ENCODE data around the gene LRRC30.
"Not testable (repeated sequence)": the region's sequence is repeated elsewhere in the genome, so short reads cannot be mapped to it uniquely, and the experiment has no call there.

The LRRC30 gene

GRCh38 chr18:7196421-7196820, 34.5 kb upstream of the LRRC30 start:
- H3K4me3 ChIP-seq (replicated peaks; ENCODE audit: low read depth, low read length): no peak overlapping the region
- no peak for DNase-seq (ENCODE audit: extremely low read depth, insufficient read length)
- TF ChIP-seq, protein P1, sequence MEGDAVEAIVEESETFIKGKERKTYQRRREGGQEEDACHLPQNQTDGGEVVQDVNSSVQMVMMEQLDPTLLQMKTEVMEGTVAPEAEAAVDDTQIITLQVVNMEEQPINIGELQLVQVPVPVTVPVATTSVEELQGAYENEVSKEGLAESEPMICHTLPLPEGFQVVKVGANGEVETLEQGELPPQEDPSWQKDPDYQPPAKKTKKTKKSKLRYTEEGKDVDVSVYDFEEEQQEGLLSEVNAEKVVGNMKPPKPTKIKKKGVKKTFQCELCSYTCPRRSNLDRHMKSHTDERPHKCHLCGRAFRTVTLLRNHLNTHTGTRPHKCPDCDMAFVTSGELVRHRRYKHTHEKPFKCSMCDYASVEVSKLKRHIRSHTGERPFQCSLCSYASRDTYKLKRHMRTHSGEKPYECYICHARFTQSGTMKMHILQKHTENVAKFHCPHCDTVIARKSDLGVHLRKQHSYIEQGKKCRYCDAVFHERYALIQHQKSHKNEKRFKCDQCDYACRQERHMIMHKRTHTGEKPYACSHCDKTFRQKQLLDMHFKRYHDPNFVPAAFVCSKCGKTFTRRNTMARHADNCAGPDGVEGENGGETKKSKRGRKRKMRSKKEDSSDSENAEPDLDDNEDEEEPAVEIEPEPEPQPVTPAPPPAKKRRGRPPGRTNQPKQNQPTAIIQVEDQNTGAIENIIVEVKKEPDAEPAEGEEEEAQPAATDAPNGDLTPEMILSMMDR (IDR thresholded peaks at IDR 0.05; ENCODE audit: insufficient read depth, low read length, poor library complexity, severe bottlenecking): no peak
- H3K36me3 ChIP-seq (ENCODE audit: control insufficient read depth, insufficient read depth, low read length): no peaks in the 10 kb centered on the region
- H3K27me3 ChIP-seq (replicated peaks; ENCODE audit: control insufficient read depth, insufficient read depth, low read length): no peaks in the 10 kb centered on the region

- Histone ChIP-seq H3K36me3 (ENCODE audit: control insufficient read depth, insufficient read depth, low read length) (no peaks in the 10 kb centered on the region), H3K27me3 (replicated peaks; ENCODE audit: control insufficient read depth, insufficient read depth, low read length) (no peaks in the 10 kb centered on the region), H3K4me3 (replicated peaks; ENCODE audit: low read depth, low read length) (no peak overlapping the region)
- TF ChIP-seq, protein P1 (IDR thresholded peaks at IDR 0.05; ENCODE audit: insufficient read depth, low read length, poor library complexity, severe bottlenecking): no peak
- no peak for DNase-seq (ENCODE audit: extremely low read depth, insufficient read length)
Observed at GRCh38 chr18:7197854-7198253, 33.0 kb upstream of the LRRC30 start.

GRCh38 chr18:7198326-7198725, 32.6 kb upstream of the LRRC30 start:
- no peaks in the 10 kb centered on the region for H3K27me3 ChIP-seq (replicated peaks; ENCODE audit: control insufficient read depth, insufficient read depth, low read length)
- DNase-seq (ENCODE audit: extremely low read depth, insufficient read length): no peak
- H3K4me3 ChIP-seq (replicated peaks; ENCODE audit: low read depth, low read length): no peak overlapping the region
- no peaks in the 10 kb centered on the region for H3K36me3 ChIP-seq (ENCODE audit: control insufficient read depth, insufficient read depth, low read length)
- TF ChIP-seq, protein P1 (IDR thresholded peaks at IDR 0.05; ENCODE audit: insufficient read depth, low read length, poor library complexity, severe bottlenecking): no peak

DNA sequence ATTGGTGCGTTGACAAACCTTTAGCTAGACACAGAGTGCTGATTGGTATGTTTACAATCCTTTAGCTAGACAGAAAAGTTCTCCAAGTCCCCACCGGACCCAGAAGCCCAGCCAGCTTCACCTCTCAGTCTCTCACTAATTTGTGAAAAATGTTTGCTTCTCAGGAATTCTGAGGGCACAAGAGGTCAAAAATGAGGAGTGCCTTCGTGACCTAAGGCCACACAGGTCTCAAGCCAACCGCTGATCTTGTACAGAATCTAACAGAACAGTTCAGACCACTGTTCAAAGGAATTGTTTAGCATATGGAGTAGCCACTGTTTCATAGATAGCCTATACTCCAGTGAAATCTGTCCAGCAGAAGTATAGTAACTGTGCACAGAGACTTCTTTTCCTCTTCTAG, 29.8 kb upstream of the LRRC30 start:
- DNase-seq (ENCODE audit: extremely low read depth, insufficient read length): no peak
- Histone ChIP-seq H3K27me3 (replicated peaks; ENCODE audit: control insufficient read depth, insufficient read depth, low read length) (no peaks in the 10 kb centered on the region), H3K36me3 (ENCODE audit: control insufficient read depth, insufficient read depth, low read length) (no peaks in the 10 kb centered on the region), H3K4me3 (replicated peaks; ENCODE audit: low read depth, low read length) (no peak overlapping the region)
- TF ChIP-seq, protein P1 (IDR thresholded peaks at IDR 0.05; ENCODE audit: insufficient read depth, low read length, poor library complexity, severe bottlenecking): no peak

GRCh38 chr18:7202169-7202568, 28.7 kb upstream of the LRRC30 start:
- no peaks in the 10 kb centered on the region for H3K36me3 ChIP-seq (ENCODE audit: control insufficient read depth, insufficient read depth, low read length)
- H3K4me3 ChIP-seq (replicated peaks; ENCODE audit: low read depth, low read length): no peak overlapping the region
- no peaks in the 10 kb centered on the region for H3K27me3 ChIP-seq (replicated peaks; ENCODE audit: control insufficient read depth, insufficient read depth, low read length)
- DNase-seq (ENCODE audit: extremely low read depth, insufficient read length): no peak
- TF ChIP-seq, protein P1 (IDR thresholded peaks at IDR 0.05; ENCODE audit: insufficient read depth, low read length, poor library complexity, severe bottlenecking): no peak

DNA sequence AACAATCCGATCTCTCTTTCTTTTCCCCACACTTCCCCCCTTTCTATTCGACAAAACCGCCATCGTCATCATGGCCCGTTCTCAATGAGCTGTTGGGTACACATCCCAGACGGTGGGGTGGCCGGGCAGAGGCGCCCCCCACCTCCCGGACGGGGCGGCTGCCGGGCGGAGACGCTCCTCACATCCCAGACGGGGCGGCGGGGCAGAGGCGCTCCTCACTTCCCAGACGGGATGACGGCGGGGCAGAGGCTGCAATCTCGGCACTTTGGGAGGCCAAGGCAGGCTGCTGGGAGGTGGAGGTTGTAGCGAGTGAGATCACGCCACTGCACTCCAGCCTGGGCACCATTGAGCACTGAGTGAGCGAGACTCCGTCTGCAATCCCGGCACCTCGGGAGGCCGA, 27.3 kb upstream of the LRRC30 start:
- H3K27me3 ChIP-seq (replicated peaks; ENCODE audit: control insufficient read depth, insufficient read depth, low read length): not testable (repeated sequence)

More for the DNA sequence above, 27.3 kb upstream of the LRRC30 start:
- DNase-seq (ENCODE audit: extremely low read depth, insufficient read length); H3K36me3 ChIP-seq (ENCODE audit: control insufficient read depth, insufficient read depth, low read length); H3K4me3 ChIP-seq (replicated peaks; ENCODE audit: low read depth, low read length): not testable (repeated sequence)
